ENCODE measurements around the gene FMO1. TPM values are rescaled to one million over a fixed set of nuclear protein-coding genes. Genes with fewer than 3 reads are reported as not detected.

Gene FMO1
- total RNA-seq, 1 experiment from 2014 or later, result not detected

- H3K4me2 ChIP-seq (ENCODE audit: insufficient read depth, insufficient read length, low read length), result no peak overlapping the region
- Mint-ChIP-seq H3K4me1 (peaks cover 16 to 22% of the 10 kb centered on the region in 2 experiments), H3K27ac (no peak overlapping the region), H3K27me3 (ENCODE audit: low read depth) (no peaks in the 10 kb centered on the region; the same call in 1 of the 2 replicates), H3K4me3 (no peak overlapping the region), H3K9me3 (no peaks in the 10 kb centered on the region), H3K36me3 (ENCODE audit: insufficient read depth in 1 of 3, low read depth in 3 of 3) (no peaks in the 10 kb centered on the region)
- no peak overlapping the region for H2AK5ac ChIP-seq (ENCODE audit: insufficient read length, low read length)
- no peak overlapping the region for H4K91ac ChIP-seq (ENCODE audit: insufficient read length, low read depth, low read length)
- H3K27ac ChIP-seq (ENCODE audit: insufficient read length, low read depth, low read length), result no peak overlapping the region
- no peak overlapping the region for H3K4ac ChIP-seq (ENCODE audit: low read depth, low read length)
- H3K18ac ChIP-seq (ENCODE audit: insufficient read length, low read depth, low read length), result no peak overlapping the region
- H2BK15ac ChIP-seq (ENCODE audit: low read depth, low read length), result no peak overlapping the region
- no peak overlapping the region for H2BK20ac ChIP-seq (ENCODE audit: low read depth, low read length, poor library complexity, severe bottlenecking)
- no peak overlapping the region for H2BK12ac ChIP-seq (ENCODE audit: insufficient read length, low read depth, low read length)
- H3K14ac ChIP-seq (ENCODE audit: insufficient read depth, low read length), result no peak overlapping the region
- H3T11ph ChIP-seq (ENCODE audit: low read length), result no peak overlapping the region
- H3K56ac ChIP-seq (ENCODE audit: insufficient read length, low read depth, low read length), result no peak overlapping the region
- no peak overlapping the region for H3K9ac ChIP-seq (ENCODE audit: extremely low read depth, insufficient read length, low read length)
- no peak overlapping the region for H2AFZ ChIP-seq (ENCODE audit: low read length)
- H2BK5ac ChIP-seq (ENCODE audit: insufficient read length, low read length), result no peak overlapping the region
- no peaks in the 10 kb centered on the region for H3K79me1 ChIP-seq (ENCODE audit: insufficient read depth, low read depth, low read length, poor library complexity, severe bottlenecking)
- TF ChIP-seq, protein P1, sequence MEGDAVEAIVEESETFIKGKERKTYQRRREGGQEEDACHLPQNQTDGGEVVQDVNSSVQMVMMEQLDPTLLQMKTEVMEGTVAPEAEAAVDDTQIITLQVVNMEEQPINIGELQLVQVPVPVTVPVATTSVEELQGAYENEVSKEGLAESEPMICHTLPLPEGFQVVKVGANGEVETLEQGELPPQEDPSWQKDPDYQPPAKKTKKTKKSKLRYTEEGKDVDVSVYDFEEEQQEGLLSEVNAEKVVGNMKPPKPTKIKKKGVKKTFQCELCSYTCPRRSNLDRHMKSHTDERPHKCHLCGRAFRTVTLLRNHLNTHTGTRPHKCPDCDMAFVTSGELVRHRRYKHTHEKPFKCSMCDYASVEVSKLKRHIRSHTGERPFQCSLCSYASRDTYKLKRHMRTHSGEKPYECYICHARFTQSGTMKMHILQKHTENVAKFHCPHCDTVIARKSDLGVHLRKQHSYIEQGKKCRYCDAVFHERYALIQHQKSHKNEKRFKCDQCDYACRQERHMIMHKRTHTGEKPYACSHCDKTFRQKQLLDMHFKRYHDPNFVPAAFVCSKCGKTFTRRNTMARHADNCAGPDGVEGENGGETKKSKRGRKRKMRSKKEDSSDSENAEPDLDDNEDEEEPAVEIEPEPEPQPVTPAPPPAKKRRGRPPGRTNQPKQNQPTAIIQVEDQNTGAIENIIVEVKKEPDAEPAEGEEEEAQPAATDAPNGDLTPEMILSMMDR (conservative IDR thresholded peaks at IDR 0.05), result no peak
- H3K23me2 ChIP-seq (ENCODE audit: insufficient read length, low read depth, low read length, poor library complexity, severe bottlenecking), result no peaks in the 10 kb centered on the region
- no peak overlapping the region for H4K8ac ChIP-seq (replicated peaks; ENCODE audit: insufficient read length, low read depth, low read length)
- H3K27me3 ChIP-seq (ENCODE audit: insufficient read depth, low read length), result no peaks in the 10 kb centered on the region
- no peak for DNase-seq
- H2BK120ac ChIP-seq (ENCODE audit: low read depth, low read length, poor library complexity, severe bottlenecking), result no peak overlapping the region
- no peak overlapping the region for H4K5ac ChIP-seq (ENCODE audit: insufficient read length, low read depth, low read length)
- H4K20me1 ChIP-seq (ENCODE audit: control insufficient read depth, insufficient read depth, insufficient read length), result no peaks in the 10 kb centered on the region
- no peaks in the 10 kb centered on the region for H3K4me1 ChIP-seq (ENCODE audit: insufficient read depth, low read length)
- no peaks in the 10 kb centered on the region for H3K9me3 ChIP-seq (ENCODE audit: control insufficient read depth, low read depth, low read length)
- H3K79me2 ChIP-seq (ENCODE audit: insufficient read depth, low read length), result no peaks in the 10 kb centered on the region
- WGBS (ENCODE audit: extremely low coverage, insufficient read length, low lambda C conversion rate), result no CpG with 5 or more reads among the region's 1 CpG
- H3K23ac ChIP-seq (ENCODE audit: insufficient read length, low read depth, low read length), result no peak overlapping the region
Observed at GRCh38 chr1:171206978-171207355, 41.3 kb upstream of the FMO1 start.

All from H9 (cell line).